C1 segment of cervical spinal cord (tissue), 14 donors: Measurements from ENCODE around the gene CFAP52.
A peak's percentile ranks its signal among the peaks of the same experiment; 100 is the strongest.
"Not testable (repeated sequence)": the region's sequence is repeated elsewhere in the genome, so short reads cannot be mapped to it uniquely, and the experiment has no call there.

ENCODE experiments used
- DNase-seq, 14 donors: peaks; one replicate each; lab custom pipeline; 2025; lab: John Stamatoyannopoulos, UW

CFAP52 gene

GRCh38 chr17:9568957-9569588, 7.4 kb upstream of the CFAP52 start:
- no peak for DNase-seq

GRCh38 chr17:9571201-9571600, 5.2 kb upstream of the CFAP52 start:
- no peak for DNase-seq

DNA sequence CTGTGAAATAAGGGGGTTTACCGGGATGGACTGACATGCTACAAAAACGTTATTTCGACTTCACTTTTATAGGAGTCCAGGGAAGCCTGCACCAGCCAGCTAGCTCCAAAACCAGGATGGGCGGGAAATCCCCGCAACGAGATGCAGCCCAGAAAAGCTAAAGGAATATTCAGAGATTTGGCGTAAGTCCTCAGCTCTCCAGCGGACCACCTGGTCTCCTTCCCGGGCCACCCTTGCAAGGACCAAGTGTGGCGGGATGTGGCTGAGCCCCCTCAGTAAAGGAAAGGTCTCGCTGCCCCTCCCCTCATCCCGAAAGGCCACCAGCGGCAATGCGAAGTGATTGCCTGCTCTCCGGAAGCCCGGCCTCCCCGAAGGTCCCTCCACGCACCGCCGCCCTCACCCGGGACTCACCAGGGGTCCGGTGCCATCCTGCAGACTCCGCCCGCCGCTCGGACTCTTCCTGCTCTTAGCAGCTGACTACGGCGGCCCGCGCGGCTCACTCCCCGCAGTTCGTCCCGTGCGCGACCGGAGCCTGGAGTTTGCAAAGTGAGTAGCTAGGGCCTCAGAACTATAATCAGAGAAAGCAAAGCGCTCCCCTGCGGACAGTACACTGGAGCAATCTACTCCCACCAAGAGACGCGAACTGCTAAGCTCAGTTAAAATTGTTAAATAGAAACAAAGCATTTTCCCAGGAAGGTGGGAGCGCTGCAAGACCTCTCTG, 901 bp upstream of the CFAP52 start, which contains the start of gene STX8:
Gene STX8, minus strand, starts transcription at position 440 of the 721 bp plus-strand sequence. Its CDS starts 12 bp downstream, at position 428.
- peak; percentile 34 to 89 (median 76) for DNase-seq

DNA sequence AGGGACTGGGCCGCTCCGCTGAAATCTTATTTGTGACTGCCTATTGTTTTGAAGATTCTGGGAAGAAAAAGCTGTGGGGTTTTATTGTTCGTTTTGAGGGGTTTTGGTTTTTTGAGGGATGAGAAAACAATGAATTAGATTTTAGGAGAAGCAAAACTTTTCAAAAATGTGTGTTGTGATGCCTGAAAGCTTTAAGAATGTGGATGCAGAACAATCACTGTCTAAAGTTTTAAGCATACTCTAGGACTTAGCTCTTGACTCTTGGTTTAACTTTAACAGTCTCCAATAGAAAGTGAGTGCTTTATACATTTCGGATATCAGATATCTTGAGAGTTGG, 899 bp downstream of the CFAP52 start:
- no peak for DNase-seq

- DNase-seq, result no peak
Measured at GRCh38 chr17:9587969-9588656, 11.7 kb downstream of the CFAP52 start.

DNA sequence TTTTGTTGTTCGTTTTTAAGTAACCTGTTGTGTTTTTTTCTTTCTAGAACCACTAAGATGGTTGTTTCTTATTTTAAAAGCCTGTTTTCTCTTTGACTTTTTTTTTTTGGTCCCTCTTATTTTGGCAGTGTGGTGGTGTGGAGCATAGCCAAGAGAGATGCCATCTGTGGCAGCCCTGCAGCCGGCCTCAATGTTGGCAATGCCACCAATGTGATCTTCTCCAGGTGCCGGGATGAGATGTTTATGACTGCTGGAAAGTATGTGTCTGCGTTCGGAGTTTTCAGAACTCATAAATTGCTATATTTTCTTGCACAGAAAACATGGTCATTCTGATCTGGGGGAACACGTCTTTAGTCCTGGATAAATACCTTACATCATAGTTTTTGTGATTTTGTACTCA, 17.6 kb downstream of the CFAP52 start:
- DNase-seq, result peak in 2 of 14 donors; percentile 1 to 60

DNA sequence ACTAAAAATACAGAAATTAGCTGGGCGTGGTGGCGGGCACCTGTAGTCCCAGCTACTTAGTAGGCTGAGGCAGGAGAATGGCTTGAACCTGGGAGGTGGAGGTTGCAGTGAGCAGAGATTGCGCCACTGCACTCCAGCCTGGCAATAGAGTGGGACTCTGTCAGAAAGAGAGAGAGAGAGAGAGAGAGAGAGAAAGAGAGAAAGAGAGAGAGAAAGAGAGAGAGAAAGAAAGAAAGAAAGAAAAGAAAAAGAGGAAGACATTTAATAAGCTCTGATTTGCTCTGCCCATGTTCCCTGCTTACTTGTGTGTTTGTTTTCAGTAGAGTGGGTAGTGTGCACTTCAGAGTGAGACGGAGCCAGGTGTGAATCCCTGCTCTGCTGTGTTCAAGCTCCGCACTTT, 21.2 kb downstream of the CFAP52 start:
- DNase-seq, result not testable (repeated sequence)

DNA sequence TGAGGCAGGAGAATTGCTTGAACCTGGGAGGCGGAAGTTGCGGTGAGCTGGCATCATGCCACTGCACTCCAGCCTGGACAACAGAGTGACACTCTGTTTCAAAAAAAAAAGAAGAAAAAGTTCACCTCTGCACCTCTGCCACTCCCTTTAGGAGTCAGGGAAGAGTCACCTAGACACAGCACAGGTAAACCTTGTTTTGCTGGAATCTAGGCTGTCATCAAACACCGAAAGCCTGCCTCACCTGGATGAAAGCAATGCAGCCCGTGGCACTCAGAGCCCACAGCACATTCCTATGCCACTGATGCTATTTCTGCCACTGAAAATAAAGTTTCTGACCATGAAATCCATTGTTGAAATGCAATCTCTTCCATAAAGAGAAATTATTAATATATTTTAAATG, 22.2 kb downstream of the CFAP52 start:
- DNase-seq, result no peak

DNA sequence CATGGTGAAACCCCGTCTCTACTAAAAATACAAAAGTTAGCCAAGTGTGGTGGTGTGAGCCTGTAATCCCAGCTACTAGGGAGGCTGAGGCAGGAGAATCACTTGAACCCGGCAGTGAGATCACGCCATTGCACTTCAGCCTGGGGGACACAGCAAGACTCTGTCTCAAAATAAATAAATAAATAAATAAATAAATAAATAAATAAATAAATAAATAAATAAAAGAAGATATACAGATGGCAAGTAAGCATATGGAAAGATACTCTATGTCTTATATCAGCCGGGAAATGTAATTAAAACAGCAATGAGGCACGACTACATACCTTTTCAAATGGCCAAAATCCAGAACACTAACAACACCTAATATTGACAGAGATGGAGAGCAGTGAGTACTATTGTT, 28.1 kb downstream of the CFAP52 start:
- not testable (repeated sequence) for DNase-seq

DNA sequence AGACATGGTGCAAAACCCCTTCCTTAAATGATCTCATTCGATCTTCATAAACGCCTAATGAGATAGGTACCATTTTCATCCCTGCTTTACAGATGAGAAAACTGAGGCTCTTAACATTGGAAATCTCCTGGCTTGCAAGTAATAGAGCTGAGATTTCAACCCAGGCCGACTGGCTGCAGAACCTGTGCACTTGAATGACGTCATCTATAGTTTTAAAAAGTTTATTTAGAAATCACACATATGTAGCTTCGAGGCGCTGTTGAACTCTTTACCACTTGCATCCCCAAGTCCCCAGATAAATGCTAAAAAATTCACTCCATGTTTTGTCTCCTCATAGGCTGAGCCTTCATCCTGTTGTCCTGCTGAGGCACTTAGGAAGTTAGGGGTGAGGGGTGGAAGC, 30.0 kb downstream of the CFAP52 start:
- DNase-seq, result no peak

DNA sequence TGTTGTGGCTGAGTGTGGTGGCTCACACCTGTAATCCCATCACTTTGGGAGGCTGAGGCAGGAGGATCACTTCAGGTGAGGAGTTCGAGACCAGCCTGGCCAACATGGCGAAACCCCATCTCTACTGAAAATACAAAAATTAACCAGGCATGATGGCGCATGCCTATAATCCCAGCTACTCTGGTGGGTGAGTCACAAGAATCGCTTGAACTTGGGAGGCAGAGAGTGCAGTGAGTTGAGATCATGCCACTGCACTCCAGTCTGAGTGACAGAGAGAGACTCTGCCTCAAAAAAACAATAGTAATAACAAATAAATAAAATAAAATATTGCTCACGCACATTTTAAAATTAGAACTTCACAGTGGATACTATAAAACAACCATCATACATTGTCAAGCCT, 30.6 kb downstream of the CFAP52 start:
- DNase-seq, result not testable (repeated sequence)

- no peak for DNase-seq
Measured at GRCh38 chr17:9611557-9611956, 35.1 kb downstream of the CFAP52 start.

- no peak for DNase-seq
Measured at GRCh38 chr17:9612006-9612405, 35.6 kb downstream of the CFAP52 start.

GRCh38 chr17:9615486-9615885, 39.0 kb downstream of the CFAP52 start:
- no peak for DNase-seq

DNA sequence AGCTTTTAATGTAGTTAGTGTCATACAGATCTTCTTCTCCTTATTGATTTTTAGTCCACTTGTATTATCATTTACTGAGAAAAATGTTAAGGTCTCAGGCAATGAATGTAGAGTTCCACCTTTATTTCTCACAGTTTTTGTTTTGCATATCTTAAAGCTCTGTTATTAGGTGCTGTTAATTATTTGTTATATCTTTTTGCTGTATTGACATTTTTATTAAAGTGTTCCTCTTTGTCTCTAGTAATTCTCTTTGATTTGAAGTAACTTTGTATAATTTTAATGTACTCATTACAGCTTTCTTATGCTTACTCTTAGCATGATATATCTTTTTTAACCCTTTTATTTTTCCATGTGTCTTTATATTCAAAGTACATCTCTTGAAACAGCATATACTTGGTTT, 46.5 kb downstream of the CFAP52 start:
- DNase-seq, result no peak

GRCh38 chr17:9628509-9628908, 52.1 kb downstream of the CFAP52 start:
- DNase-seq, result no peak

DNA sequence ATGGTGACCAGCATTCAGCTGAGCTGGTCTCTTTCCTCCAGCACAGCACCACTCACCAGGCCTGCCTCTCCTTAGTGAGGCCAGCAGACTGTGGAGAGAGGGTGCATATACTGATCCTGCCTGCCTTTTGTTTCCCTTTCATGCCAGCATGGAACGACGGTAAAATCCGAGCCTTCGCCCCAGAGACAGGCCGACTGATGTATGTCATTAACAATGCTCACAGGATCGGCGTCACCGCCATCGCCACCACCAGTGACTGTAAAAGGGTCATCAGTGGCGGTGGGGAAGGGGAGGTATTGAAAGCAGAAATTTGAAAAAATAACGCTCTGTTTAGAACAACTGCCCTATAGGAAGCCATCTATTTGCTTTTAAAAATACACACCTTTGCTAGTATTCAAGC, 56.3 kb downstream of the CFAP52 start:
- DNase-seq, result no peak

GRCh38 chr17:9635340-9635739, 58.9 kb downstream of the CFAP52 start:
- DNase-seq, result no peak

DNA sequence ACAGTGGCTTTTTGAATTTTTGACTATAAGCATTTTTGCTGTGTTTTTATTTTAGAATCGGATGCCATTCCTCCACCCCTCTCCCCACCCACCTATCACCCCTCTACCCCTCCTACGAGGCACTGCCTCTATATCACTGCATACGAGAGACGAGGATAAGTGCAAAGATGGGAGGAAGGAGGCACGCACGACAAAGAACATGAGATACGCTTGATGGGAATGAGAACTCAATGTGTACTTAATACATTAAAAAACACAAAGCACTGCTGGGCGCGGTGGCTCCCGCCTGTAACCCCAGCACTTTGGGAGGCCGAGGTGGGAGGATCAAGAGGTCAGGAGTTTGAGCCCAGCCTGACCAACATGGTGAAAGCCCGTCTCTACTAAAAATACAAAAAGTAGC, 60.1 kb downstream of the CFAP52 start:
- DNase-seq, result no peak

- not testable (repeated sequence) for DNase-seq
Measured at GRCh38 chr17:9640388-9640787, 63.9 kb downstream of the CFAP52 start.

DNA sequence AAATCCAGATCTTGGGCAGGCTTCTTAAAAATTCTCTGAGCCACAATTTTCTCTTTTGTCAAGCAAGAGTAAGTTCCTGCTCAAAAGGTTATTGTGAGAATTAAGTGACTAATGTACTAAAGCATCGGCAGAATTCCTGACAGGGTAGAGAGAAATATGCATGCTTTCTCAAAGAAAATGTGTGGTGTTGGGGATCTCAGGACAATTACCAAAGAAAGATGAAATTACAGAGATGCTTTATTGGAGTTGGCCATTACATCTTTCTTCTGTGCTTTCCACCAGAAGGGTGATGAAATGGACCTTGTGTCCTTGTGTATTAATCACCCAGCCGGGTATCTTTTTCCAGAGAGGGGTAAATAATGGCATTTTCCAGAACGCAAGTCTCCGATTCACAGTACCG, 67.2 kb downstream of the CFAP52 start:
- DNase-seq, result no peak

GRCh38 chr17:9644910-9645751, 68.7 kb downstream of the CFAP52 start, which contains the start of gene USP43:
TSS of gene USP43 (plus strand) at chr17:9645517. CDS start at chr17:9645633, 116 bp downstream.
- peak in 1 of 14 donors; percentile 19 for DNase-seq
